SK-N-MC (cell line): ENCODE data around the gene PDE1A.

ENCODE experiments used
- EZH2 ChIP-seq: fragments of 200-600 bp; sonication (generic); IDR thresholded peaks from one replicate; pipeline ENCODE4 v1.6.1; 2017; ENCODE audit warnings: antibody characterized with exemption
- POLR2AphosphoS5 ChIP-seq: IDR thresholded peaks from 2 replicates; pipeline ENCODE4 v1.6.1; 2012; ENCODE audit warnings: mild to moderate bottlenecking, low read depth, low read length, borderline replicate concordance

DNA sequence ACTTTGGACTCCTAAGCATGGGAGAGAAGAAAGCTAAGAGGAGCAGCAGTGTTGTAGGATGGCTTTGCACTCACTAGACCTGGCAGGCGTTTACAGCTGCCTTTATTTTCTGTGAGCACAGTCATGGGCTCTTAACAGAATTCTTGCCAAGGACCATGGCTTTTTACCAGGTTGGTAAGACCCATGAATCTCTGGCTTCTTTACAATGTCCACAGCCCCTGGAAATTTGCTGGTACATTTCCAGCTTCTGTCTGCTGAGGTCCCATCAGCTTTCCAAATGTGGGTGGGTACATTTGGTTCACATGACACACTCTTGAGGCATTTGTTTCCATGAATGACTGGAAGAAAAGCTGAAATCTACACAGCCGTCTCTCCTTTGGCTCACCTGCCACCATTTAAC, 278.5 kb downstream of the PDE1A start:
- TF ChIP-seq POLR2AphosphoS5 (no peak), EZH2 (no peak)
